Cardiac fibroblast (primary cell): Measurements from ENCODE around the gene TCIRG1.

ENCODE experiments used
- DNase-seq, 2 donors: peaks; one replicate each; pipeline versions ENCODE4 v3.0.0 to v3.0.0-alpha.2; 2010; ENCODE audit warnings: low read depth in 2 of 2
- H3K4me3 ChIP-seq, 2 donors: replicated peaks in 1 of 2; 1 replicate in 1 of 2; 2 replicates in 1 of 2; pipeline ENCODE4 v1.5.1; 2011; ENCODE audit warnings: low read depth in 2 of 2, low read length in 2 of 2, mild to moderate bottlenecking in 2 of 2, moderate library complexity in 1 of 2
- TF ChIP-seq, protein P1 (sequence below): IDR thresholded peaks from one replicate; pipeline ENCODE4 v1.5.1; 2011; ENCODE audit warnings: low read depth, mild to moderate bottlenecking, low read length, inconsistent platforms

Gene TCIRG1

GRCh38 chr11:68025047-68025446 is 13.8 kb upstream of the TCIRG1 start:
- DNase-seq: no peak
- TF ChIP-seq, protein P1, sequence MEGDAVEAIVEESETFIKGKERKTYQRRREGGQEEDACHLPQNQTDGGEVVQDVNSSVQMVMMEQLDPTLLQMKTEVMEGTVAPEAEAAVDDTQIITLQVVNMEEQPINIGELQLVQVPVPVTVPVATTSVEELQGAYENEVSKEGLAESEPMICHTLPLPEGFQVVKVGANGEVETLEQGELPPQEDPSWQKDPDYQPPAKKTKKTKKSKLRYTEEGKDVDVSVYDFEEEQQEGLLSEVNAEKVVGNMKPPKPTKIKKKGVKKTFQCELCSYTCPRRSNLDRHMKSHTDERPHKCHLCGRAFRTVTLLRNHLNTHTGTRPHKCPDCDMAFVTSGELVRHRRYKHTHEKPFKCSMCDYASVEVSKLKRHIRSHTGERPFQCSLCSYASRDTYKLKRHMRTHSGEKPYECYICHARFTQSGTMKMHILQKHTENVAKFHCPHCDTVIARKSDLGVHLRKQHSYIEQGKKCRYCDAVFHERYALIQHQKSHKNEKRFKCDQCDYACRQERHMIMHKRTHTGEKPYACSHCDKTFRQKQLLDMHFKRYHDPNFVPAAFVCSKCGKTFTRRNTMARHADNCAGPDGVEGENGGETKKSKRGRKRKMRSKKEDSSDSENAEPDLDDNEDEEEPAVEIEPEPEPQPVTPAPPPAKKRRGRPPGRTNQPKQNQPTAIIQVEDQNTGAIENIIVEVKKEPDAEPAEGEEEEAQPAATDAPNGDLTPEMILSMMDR: no peak
- H3K4me3 ChIP-seq: no peak overlapping the region

DNA sequence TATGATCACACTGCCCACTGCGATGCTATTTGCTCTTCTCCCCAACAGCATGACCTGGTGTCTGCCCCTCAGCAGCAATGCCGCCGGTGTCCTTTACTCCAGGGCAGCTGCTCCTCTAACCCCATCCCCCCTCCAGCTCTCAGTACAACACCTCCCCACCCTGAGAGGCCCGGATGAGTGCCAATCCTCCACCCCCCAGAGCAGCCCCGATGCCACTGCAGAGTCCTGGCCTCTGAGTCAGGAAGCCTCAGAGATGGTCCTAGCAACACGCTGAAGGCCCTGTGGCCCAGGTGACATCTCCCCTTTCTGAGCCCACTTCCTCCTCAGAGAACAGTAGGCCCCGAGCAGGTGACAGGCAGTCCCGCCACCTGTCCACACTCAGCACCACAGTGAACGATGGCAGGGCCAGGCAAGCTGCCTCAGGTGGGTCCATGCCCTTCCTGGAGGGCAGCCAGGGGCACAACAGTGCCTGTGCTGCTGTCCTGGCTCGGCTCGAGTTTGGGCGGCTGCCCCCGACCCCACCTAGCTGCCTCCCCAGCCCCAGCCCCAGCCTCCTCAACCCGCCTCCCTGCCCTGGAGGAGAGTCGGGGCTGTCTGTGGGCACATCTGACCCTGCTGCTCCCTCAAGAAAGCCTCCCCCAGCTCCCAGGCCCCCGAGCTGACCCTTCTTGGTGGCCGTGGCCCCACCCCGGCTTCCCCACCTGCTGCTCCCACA is 12.3 kb upstream of the TCIRG1 start:
- H3K4me3 ChIP-seq: no peak overlapping the region
- no peak for DNase-seq
- TF ChIP-seq, protein P1: no peak

DNA sequence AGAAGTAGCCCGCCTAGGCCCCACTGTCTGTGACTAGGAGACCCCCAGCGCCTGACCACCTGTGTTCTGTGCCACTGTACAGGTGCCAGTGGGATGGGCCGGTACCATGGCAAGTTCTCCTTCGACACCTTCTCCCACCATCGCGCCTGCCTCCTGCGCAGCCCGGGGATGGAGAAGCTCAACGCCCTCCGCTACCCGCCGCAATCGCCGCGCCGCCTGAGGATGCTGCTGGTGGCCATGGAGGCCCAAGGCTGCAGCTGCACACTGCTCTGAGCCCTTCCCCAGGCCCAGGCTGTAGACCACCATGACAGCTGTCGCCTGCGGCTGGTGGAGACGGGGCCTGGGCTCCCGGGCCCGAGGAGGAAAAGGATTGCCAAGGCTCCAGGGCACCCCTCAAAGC is 11.2 kb upstream of the TCIRG1 start:
- TF ChIP-seq, protein P1: no peak
- DNase-seq: no peak
- no peak overlapping the region for H3K4me3 ChIP-seq

DNA sequence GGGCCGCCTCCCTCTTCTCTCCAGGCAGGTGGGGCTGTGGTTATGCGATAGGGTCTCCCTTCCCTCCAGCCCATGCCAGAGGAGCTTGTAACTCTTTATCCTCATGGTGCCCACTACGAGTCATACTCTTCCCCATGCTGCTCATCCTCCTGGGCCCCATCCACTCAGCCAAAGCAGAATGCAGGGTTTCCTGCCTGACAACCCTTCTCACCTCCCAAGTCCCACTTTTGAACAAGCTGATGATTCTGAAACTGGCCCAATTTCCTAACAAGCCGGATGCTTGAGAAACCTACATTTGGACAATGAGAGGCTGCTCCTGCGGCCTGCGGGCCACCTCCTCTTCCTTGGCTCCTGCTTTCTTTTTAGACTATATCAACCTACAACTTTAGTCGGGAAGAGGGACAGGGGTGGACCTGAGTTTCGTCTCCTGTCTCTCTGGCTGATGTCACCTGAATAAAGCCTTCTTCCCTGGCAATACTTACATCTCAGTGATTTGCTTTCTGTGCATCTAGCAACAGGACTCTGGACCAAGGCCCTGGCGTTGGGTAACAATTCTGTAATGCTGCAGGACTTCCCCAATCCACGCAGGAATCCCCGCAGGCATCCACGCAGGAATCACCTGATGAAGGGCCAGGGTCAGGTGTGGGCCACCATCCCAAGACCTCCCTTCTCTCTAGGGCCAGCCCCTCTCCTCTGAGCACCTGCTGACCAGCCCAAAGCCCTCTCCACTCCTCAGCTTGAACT is 9.9 kb upstream of the TCIRG1 start:
- TF ChIP-seq, protein P1: no peak
- DNase-seq: peak; percentile 40 to 55
- no peak overlapping the region for H3K4me3 ChIP-seq

- peak; percentile 99 to 100 for DNase-seq
- TF ChIP-seq, protein P1: no peak
- peak within 1 kb of the TSS; percentile 79 to 92 for H3K4me3 ChIP-seq
These were observed 8.3 kb upstream of the TCIRG1 start, which contains the start of gene NDUFS8 for GRCh38 chr11:68030318-68031143. Gene NDUFS8, plus strand, starts transcription at chr11:68030681. Its CDS starts 1,471 bp downstream, at chr11:68032152.

GRCh38 chr11:68031144-68031464 is 7.7 kb upstream of the TCIRG1 start:
- DNase-seq: peak; percentile 40 to 41
- peak overlapping the region; percentile 79 to 92 for H3K4me3 ChIP-seq
- TF ChIP-seq, protein P1: no peak
